ENCODE data around the gene QRICH2.

DNA sequence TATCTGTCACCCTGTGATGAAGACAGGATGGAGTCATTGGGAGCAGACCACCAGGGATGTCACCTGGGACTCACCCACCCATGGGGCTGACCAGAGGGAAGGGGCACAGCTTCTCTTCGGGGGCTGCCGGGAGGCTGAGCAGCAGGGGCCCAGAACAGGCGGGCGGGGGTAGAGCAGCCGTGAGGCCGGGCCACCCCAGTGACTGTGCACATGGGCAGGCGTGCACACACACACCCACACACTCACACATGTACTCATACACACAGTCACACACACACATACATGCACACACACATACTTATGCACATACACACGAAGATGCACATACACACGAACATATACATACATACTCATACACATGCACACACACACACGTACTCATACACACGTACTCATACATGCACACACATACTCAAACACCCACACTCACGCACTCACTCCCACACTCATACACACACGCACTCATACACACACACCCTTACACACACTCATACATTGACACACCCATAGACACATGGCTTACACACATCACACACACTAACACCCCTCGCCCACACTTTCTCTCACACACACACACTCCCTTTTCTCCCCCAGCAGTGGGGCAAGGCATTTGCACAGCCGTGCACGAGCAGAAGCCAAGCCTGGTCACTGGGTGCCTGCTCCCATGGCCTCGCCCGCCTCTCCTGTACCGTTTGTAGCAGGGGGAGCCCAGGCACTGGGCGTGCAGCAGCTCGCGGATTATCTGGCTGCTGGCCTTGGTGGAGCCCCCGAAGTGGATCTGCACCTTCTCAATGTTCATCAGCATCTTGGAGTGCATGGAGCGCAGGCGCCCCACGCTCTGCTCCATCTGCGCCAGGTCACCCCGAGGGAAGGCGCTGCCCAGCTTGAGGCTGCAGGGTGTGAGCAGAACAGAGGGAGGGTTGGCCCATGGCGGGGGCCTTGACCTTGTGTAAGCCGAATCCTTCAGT, 30.5 kb downstream of the QRICH2 start:
- TF ChIP-seq EP300 (IDR thresholded peaks at IDR 0.05; ENCODE audit: low read depth) (no peak), POLR2AphosphoS5 (IDR thresholded peaks at IDR 0.05) (no peak)
- TF ChIP-seq, protein P1, sequence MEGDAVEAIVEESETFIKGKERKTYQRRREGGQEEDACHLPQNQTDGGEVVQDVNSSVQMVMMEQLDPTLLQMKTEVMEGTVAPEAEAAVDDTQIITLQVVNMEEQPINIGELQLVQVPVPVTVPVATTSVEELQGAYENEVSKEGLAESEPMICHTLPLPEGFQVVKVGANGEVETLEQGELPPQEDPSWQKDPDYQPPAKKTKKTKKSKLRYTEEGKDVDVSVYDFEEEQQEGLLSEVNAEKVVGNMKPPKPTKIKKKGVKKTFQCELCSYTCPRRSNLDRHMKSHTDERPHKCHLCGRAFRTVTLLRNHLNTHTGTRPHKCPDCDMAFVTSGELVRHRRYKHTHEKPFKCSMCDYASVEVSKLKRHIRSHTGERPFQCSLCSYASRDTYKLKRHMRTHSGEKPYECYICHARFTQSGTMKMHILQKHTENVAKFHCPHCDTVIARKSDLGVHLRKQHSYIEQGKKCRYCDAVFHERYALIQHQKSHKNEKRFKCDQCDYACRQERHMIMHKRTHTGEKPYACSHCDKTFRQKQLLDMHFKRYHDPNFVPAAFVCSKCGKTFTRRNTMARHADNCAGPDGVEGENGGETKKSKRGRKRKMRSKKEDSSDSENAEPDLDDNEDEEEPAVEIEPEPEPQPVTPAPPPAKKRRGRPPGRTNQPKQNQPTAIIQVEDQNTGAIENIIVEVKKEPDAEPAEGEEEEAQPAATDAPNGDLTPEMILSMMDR (IDR thresholded peaks at IDR 0.05), result no peak
